ENCODE results near the gene ZNF697.
"Not testable (repeated sequence)": the region's sequence is repeated elsewhere in the genome, so short reads cannot be mapped to it uniquely, and the experiment has no call there.

DNA sequence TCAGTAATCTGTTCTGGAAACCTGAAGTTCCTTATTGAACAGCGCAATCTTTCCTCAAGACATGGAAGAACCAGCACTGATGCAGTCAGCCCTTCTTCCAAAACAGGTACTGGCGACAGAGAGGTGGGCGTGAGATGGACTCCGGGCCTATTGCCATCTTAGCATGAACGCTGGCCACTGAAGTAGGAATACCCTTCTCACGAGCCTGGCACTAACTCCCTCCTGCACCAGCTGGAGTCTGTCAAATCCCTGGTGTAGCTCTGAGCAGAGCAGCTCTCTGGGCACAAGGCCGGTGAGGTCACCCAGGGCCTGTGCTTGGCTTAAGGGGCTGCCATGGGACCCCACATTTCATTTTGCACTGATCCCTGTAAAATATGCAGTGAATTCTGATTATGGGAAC lies 33.0 kb downstream of the ZNF697 start:
- TF ChIP-seq, protein P1, sequence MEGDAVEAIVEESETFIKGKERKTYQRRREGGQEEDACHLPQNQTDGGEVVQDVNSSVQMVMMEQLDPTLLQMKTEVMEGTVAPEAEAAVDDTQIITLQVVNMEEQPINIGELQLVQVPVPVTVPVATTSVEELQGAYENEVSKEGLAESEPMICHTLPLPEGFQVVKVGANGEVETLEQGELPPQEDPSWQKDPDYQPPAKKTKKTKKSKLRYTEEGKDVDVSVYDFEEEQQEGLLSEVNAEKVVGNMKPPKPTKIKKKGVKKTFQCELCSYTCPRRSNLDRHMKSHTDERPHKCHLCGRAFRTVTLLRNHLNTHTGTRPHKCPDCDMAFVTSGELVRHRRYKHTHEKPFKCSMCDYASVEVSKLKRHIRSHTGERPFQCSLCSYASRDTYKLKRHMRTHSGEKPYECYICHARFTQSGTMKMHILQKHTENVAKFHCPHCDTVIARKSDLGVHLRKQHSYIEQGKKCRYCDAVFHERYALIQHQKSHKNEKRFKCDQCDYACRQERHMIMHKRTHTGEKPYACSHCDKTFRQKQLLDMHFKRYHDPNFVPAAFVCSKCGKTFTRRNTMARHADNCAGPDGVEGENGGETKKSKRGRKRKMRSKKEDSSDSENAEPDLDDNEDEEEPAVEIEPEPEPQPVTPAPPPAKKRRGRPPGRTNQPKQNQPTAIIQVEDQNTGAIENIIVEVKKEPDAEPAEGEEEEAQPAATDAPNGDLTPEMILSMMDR (IDR thresholded peaks at IDR 0.05): not testable (repeated sequence)
- TF ChIP-seq POLR2AphosphoS5 (IDR thresholded peaks at IDR 0.05): not testable (repeated sequence)

Data from stomach (tissue), 4 donors.